Brain pericyte (primary cell): ENCODE data around the gene HCN3.
A peak's percentile ranks its signal among the peaks of the same experiment; 100 is the strongest.

Experiments
- DNase-seq: peaks from one replicate; pipeline ENCODE4 v3.0.0-alpha.2; 2012; ENCODE audit warnings: low read depth, low spot score

Gene HCN3

DNA sequence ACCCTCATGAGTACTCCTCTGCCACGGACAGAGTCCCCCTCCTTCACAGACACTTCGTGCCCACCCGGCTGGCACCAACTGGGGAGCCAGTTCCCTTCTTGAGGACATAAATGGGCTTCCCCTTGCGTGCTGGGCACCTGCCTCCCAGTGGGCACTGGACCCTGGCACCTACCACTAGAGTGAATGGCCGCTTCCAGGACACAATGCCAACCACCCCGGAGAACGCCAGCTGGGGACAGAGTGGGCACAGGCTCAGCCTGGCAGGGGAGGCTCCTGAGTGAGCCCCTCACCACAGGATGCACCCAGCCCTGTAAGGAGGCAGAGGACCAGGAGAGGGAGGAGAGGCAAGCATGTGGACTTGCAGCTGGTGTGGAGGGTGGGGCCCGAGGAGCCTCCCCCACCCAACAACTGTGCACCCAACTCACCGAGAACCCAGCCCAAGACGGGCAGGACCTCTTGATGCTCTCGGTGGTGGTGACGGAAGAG lies 23.0 kb upstream of the HCN3 start:
- DNase-seq = no peak

DNA sequence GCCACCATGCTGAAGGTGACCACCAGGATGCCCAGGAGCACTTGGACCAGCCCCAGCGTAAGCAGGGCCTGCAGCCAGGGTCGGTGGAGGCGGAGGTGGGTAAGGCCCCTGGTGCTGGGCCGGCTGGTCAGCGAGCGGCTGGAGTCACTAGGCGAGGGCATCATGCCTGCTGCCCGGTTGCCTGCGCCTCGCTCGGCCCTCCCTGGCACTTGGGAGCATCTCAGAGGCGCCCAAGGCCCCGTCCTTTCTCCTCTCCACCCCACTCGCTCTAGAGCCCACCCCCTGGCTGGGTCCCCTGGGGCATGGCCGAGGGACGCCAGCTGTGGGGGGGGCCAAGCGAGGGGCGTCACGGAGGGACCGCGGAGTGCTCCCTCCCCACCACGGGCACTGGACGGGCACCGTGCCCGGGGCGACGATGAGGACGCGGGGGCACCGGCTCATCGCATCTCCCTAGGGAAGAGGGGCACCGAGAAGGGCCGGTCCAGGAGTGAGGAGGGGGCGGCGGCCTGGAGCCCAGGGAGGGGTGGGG lies 22.5 kb upstream of the HCN3 start:
- no peak for DNase-seq

DNA sequence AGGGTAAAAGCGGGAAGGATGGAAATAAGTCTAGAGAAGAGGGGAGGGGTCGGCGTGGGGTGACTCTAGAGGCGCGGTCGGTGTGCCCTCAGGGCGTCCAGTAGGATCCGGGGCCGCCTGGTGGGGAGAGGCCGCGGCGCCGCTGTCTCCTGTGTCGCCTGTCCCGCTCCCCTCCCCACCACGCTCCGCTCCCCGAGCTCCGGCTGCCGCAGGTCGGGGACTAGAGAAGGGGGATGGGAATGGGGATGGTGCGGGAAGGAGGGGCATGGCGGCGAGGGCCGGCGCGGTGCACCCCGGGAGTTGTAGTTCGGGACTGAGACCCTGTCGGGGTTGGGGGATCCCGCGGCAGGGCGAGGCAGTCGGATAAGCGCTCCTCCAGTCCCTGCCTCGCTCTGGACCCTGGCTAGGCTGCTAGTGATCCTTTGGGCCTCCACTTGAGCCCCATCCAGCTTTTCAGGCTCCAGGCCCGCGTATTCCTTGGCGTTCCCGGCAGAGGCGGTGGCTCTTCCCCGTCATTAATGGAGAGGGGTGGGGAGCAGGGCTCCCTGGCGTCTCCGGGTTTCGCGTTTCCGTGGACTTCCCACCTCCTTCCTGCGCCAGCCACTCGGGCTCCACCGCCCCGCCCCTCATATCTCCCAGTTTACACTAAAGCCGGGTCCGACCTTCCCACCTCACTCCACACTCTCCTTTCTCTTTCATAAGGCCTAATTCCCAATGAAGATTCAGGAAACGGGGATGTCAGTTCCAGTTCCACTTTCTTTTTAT lies 21.8 kb upstream of the HCN3 start, which contains the start of gene ENTREP3:
ENTREP3 (minus strand) TSS at position 241 of the 765 bp plus-strand sequence. CDS start 606 bp downstream, outside the sequence.
- no peak for DNase-seq

DNA sequence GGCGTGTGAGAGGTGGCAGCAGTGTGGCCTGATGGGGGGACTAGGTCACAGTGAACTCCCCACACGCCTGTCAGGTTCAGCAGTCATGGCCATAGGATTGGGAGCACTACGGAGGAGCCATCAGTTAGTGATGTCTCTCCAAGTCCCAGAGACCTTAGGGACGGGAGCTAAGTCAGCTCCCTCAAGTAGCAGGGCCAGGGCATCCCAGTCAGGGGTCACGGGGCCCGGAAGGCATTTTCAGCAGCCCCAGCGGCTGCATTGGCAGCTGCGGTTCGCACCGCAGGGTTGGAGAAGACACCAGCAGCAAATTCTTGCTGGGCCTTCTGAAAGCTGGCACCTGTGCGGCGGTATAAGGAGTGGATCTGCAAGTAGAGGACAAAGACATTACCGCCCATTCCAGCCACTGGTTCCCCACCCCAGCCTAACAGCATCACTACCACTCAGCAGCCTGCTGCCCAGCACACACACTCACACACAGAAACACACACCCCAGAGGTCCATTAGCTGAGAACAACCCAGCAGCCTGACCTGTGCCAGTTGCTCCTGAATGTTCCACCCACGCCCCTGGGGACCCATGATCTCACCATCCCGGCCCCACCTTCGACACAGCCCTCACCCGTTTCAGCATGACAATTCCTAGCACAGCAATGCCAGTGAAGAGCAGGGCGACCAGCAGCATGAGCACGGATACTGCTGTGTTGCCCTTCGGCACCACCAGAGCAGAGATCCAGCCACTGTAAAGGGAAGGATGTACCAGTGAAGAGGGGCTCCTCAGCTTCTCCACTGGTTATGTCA lies 21.0 kb upstream of the HCN3 start:
- DNase-seq = no peak

DNA sequence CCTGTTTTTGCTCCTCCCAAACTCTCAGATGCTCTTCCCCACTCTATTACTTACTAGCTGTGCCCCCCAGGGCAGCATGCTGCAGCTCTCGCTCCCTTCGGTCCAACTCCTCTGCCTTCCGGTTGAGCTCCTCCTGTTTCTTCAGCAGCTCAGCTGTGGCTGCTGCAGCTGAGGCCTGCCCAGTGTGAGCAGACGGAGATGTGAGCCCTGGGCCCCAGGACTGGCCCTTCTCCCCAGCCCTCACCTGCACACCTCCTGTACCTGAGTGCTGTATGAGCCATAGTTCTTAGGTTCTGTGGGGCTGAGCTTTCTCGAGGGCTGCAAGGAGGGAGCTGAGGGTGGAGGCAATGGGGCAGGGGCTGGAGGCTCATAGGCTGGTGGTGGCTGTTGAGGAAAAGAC lies 17.0 kb upstream of the HCN3 start:
- no peak for DNase-seq

DNA sequence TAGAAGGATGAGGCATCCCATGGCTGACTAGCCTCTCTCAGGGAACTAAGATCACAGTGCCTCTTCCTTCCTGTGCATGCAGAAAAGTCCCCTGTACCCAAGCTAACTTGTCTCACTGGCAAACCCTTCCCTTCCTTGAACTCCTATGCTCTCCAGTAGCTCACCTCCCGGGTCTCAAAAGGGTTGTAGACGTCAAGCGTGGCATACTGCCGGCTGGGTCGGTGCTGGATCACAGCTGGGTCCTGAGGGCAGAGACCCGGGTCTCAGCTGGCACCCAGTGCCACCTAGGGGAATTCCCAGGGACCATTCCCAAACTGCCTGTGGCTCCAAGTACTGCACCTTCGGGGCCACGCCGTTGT lies 15.8 kb upstream of the HCN3 start:
- DNase-seq = no peak

DNA sequence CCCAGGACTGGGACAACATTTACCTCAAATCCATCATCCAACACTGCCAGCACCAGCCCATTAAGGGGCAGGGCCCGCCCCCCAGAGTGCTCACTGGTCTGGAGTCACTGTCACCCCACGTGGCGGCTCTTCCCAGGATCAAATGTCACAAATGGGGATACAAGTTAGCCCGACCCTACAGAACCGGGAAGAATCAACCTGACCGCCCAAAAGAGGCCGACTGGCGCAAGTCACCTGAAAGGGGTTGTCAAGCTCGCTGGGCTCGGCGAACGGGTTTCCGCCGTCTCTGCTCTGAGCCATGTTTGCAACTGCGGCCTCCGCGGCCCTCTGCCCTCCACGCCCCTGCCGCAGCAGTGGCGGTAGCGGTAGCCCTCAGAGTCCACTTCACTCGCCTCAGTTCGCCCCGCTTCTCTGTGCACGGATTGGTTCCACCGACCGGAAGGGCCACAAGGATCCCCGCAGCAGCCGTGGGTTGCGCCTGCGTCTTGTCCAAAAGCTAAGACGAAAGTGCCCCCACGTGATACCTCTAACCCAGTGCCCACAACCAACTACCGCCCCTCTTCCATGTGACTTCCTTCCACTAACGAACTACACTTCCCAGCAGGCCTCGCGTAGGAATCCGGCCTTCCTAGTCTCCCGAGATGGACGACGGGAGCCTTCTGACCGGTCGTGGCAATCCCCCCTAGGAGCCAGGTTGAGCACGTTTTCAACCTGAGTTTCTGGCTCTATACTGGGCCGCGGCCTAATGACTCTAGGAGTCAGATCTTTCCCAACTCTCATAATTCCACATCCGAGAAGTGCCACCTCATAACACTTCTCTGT lies 15.2 kb upstream of the HCN3 start, which contains the start of gene SCAMP3:
SCAMP3 (minus strand) TSS at position 509 of the 822 bp plus-strand sequence; CDS start at position 300, 209 bp downstream.
- DNase-seq = peak; percentile 93

DNA sequence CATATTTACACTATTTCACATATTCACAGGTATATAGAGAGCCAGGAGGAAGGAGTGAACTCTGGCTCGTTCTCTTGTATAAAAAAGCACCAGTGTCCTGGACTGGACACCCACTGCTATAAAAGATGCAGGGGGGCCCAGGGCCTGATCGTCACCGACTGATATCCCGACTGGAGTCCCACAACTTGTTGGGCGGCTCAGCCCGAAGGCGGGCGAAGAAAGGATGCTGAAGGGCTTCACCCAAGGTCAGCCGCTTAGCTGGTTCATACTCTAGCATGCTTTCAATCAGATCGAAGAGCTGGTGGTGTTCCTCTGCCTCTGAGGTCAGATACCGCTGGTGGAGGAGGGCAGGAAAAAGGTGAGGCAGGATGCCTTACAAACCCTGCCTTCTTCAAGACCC lies 14.2 kb upstream of the HCN3 start:
- no peak for DNase-seq

DNA sequence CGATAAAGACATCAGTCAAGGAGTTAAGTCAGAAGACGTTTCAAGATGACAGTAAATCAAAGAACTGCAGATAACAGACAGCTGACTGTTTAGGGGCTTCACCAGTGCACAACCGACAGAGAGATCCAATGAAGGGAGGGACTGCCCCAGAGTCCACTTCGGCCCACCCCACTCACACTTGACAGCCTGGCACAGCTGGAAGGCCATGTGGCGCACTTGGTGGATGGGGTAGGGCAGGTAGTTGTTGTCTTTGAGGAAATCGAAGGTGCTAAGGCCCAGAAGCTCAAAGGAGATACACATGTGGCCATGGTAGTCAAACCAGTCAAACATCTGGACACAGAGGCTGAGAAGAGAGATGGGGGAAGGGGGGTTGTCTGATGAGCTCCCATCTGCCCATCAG lies 10.7 kb upstream of the HCN3 start:
- no peak for DNase-seq

DNA sequence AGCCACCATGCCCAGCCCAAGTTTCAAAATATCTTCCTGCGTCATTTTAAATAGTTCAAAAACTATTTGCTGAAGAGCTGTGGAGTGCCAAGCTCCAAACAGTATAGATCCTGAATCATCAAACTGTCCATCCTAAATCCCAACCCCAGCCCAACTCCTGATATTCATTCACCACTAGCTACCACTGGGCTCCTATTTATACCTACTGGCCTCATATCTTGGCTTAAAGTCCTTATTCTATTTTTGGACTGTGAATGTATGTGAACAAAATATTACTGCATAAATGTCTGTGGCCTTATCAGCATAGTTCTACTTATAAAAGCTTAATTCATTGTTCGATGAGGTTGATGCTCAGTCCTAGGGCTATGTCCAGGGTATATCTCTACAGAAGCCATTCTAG lies 9.9 kb upstream of the HCN3 start:
- no peak for DNase-seq

DNA sequence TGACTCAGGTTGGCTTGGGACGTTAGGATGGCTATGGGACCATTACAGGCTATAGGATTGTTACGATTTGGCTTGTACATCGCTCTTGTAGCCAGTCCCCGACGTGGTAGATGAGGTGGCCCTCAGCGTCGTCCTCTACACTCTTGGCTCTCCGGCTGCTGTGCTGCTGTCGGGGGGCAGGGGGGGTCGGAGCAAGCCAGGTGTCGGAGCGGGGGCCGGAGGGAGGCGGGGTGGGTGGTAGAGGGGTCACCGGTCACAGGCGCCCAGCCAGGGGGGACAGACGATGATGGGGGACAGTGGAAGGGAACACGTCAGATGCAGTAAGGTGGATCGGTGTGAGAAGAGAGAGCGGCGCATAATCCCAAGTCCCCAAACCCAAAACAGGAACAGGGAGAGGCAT lies 8.6 kb upstream of the HCN3 start:
- DNase-seq = no peak

DNA sequence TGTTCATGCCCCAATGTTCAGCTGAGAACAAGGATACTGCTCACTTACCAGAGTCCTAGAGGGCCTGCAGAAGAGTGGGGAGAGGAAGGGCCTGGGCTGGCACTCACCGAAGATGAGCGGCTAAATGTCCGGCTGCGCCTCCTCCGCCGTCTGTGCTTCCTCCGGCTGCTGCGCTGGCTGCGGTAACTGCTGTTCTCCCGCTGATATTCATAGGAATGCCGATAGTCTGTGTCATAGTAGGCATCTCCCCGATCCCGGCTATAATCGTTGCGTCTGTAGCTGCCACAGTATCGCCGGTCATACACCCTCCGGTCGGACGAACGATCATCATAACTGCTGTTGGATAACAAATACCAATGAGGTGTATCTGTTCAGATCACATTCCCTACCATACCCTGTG lies 7.9 kb upstream of the HCN3 start:
- no peak for DNase-seq

GRCh38 chr1:155272466-155273342 lies 4.6 kb upstream of the HCN3 start:
- no peak for DNase-seq

- peak; percentile 83 for DNase-seq
Observed at GRCh38 chr1:155273343-155274245, 3.7 kb upstream of the HCN3 start, which contains the start of gene CLK2. TSS of gene CLK2 (minus strand) at chr1:155273504. CDS start at chr1:155270977, 2,527 bp downstream.

DNA sequence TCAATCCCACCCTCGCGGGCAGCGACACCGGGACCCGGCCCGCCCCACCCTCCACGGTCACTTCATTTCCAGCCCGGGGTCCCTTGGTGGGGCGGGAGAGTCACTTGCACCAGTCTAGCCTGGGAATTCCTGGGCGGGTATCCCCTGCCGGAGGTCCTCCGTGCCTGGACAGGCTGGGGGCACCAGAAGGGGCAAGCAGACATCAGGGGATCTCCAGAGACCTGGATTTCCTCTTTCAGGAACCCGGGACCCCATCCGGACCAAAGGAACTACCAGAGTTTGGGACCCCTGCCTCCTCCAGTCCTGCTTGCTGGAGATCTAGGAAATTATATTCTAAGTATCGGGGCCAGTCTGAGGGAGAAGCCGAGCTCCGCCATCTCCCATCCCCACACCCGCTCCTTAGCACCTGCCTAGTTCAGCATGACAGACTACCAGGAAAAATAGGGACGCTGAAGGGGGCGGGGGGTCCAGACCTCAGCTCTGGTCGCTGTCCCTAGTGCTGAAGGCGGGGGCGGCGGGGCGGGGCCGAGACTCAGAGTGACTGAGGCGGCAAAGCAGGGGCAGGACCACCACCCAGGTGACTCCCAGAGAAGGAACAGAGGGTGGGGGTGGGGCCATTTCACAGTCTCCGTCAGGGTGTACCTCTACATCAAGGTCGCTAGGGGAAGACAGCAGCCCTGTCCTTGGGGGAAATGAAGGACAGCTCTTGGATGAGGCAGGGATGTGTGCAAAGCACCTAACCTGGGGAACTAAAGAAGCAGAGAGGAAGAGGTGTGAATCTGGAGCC lies 832 bp downstream of the HCN3 start:
- DNase-seq = no peak

DNA sequence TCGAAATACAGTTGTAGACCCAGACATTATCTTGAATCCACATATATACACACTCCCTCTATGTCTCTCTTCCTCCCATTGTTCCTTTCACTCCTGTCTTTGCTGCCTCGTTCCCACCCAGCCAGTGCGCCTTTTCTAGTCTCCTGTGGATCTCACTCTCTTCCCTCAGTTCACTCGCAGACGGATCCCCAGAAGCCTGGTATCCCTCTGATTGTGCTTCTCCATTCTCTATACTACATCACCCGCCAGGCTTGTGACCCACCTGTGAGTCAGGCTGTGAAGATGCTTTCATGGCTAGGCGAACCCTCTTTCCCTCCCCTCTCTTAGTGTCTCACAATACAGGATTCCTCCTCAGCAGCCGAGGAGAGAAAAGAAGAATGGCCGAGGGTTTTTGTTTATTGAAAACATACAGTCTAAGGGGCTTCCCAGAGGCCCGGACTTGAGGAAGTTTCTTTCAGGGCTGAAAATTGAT lies 1.5 kb downstream of the HCN3 start:
- DNase-seq = no peak

DNA sequence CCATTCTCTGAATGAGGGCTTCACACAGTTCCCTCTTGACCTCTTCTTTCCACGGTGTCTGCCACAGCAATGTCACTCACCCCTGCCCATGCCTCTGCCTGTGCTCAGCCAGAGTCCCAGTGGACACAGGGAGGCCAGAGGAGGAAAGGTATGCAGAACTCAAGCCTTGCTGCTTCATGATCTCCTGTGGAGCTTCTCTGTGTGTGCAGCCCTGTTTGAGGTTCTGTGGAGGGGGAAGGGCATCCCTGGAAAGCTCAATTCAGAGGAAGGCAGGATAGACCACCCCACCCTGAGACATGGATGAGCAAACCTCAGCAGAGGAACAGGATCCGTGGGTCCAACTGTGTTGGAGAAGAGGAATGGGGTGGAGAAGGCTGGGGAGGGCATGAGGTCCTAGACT lies 2.0 kb downstream of the HCN3 start:
- no peak for DNase-seq

DNA sequence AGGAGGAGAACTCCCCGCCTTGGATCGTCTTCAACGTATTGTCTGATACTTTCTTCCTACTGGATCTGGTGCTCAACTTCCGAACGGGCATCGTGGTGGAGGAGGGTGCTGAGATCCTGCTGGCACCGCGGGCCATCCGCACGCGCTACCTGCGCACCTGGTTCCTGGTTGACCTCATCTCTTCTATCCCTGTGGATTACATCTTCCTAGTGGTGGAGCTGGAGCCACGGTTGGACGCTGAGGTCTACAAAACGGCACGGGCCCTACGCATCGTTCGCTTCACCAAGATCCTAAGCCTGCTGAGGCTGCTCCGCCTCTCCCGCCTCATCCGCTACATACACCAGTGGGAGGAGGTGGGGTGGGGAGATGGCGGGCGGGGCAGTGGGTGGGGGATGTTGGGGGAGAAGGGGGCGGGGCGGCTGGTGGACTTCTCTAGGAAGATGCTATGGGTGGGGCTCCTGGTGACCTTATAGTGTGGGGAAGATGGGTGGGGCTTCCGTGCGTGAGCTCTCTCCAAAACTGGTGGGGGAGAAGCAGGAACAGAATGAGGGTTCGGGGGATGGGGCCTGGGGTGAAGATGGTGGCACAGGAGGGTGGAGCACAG lies 5.3 kb downstream of the HCN3 start:
- DNase-seq = no peak
